A673 (cell line): ENCODE measurements around the gene KCNK5.

Experiments
- EZH2 ChIP-seq: fragments of 200-600 bp; sonication (generic); IDR thresholded peaks from 2 replicates; pipeline ENCODE4 v1.6.1; 2017; ENCODE audit warnings: borderline replicate concordance, low read depth, mild to moderate bottlenecking, mixed read lengths, antibody characterized with exemption, low read length; ENCODE audit not compliant: poor library complexity, severe bottlenecking
- TF ChIP-seq, protein P1 (sequence below): fragments of 300-800, 200-600 bp; sonication (generic); conservative IDR thresholded peaks from 2 replicates; pipeline ENCODE4 v1.5.1; 2017; ENCODE audit warnings: low read depth, mild to moderate bottlenecking, antibody characterized with exemption, low read length, moderate library complexity, mixed read lengths

DNA sequence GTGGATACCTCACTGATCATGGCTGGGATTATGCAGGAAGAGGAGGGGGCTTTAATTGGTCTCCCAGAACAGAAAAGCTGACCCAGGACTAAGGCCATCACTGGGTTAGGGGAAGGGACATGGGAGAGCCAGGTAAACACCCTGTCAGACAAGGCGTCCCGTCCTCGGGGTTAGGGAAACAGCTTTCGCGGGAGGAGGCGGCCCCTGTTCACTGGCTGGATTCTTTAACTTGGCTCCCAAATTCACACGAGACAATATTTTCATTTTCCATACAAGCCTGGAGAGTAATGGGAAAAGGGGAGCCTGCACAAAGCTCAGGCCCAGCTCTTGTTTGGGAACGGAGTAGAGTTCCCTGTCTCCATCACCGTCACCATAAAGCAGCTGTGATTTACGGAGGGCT is 29.3 kb downstream of the KCNK5 start:
- TF ChIP-seq, protein P1, sequence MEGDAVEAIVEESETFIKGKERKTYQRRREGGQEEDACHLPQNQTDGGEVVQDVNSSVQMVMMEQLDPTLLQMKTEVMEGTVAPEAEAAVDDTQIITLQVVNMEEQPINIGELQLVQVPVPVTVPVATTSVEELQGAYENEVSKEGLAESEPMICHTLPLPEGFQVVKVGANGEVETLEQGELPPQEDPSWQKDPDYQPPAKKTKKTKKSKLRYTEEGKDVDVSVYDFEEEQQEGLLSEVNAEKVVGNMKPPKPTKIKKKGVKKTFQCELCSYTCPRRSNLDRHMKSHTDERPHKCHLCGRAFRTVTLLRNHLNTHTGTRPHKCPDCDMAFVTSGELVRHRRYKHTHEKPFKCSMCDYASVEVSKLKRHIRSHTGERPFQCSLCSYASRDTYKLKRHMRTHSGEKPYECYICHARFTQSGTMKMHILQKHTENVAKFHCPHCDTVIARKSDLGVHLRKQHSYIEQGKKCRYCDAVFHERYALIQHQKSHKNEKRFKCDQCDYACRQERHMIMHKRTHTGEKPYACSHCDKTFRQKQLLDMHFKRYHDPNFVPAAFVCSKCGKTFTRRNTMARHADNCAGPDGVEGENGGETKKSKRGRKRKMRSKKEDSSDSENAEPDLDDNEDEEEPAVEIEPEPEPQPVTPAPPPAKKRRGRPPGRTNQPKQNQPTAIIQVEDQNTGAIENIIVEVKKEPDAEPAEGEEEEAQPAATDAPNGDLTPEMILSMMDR: no peak
- TF ChIP-seq EZH2: no peak
